Astrocyte of the spinal cord (primary cell): ENCODE data around the gene FFAR3.

Source experiments
- DNase-seq: peaks from one replicate; pipeline ENCODE4 v3.0.0; 2011; ENCODE audit warnings: low read depth, low spot score
- H3K4me3 ChIP-seq: 2 replicates; pipeline ENCODE4 v1.5.1; 2011; ENCODE audit warnings: low read depth, mild to moderate bottlenecking, low read length, moderate library complexity
- CTCF ChIP-seq: IDR thresholded peaks from 2 replicates; pipeline ENCODE4 v1.5.1; 2012; ENCODE audit warnings: low read depth, mild to moderate bottlenecking, low read length, inconsistent platforms
- in situ Hi-C: cut with HindIII; loops from 2 replicates; pipeline ENCODE4 v1.10.0; 2017; ENCODE audit warnings: low sequenced_read_pairs

Gene FFAR3

GRCh38 chr19:35349614-35350521 is 8.4 kb upstream of the FFAR3 start:
- DNase-seq = no peak
- H3K4me3 ChIP-seq = no peak overlapping the region
- TF ChIP-seq CTCF = no peak
- in situ Hi-C loops = no loop called here

GRCh38 chr19:35350591-35350990 is 7.7 kb upstream of the FFAR3 start:
- TF ChIP-seq CTCF = no peak
- in situ Hi-C loops = no loop called here
- H3K4me3 ChIP-seq = no peak overlapping the region
- DNase-seq = no peak

GRCh38 chr19:35351411-35352176 is 6.7 kb upstream of the FFAR3 start:
- in situ Hi-C loops = no loop called here
- H3K4me3 ChIP-seq = no peak overlapping the region
- DNase-seq = no peak
- TF ChIP-seq CTCF = no peak

GRCh38 chr19:35352177-35352447 is 6.1 kb upstream of the FFAR3 start:
- DNase-seq = no peak
- no peak overlapping the region for H3K4me3 ChIP-seq
- TF ChIP-seq CTCF = no peak
- in situ Hi-C loops = no loop called here

GRCh38 chr19:35352448-35353304 is 5.6 kb upstream of the FFAR3 start:
- in situ Hi-C loops = no loop called here
- peak; percentile 80 for TF ChIP-seq CTCF

GRCh38 chr19:35353635-35354034 is 4.6 kb upstream of the FFAR3 start:
- no peak for TF ChIP-seq CTCF
- in situ Hi-C loops = no loop called here
- no peak for DNase-seq
- H3K4me3 ChIP-seq = no peak overlapping the region

More at GRCh38 chr19:35352448-35353304, 5.6 kb upstream of the FFAR3 start:
- peak; percentile 51 for DNase-seq
- no peak overlapping the region for H3K4me3 ChIP-seq
